ENCODE data around the gene ZC3HAV1L. TPM values are rescaled to one million over a fixed set of nuclear protein-coding genes. Genes with fewer than 3 reads are reported as not detected.

The ZC3HAV1L gene
- total RNA-seq, 1 experiment from 2014 or later = 11.8 TPM

- Histone ChIP-seq H3K79me2 (ENCODE audit: insufficient read depth, low read length) (peaks cover 9% of the 10 kb centered on the region), H3K36me3 (ENCODE audit: control insufficient read depth in 1 of 2, insufficient read depth in 2 of 2, low read length in 2 of 2) (no peaks in the 10 kb centered on the region), H3K9ac (ENCODE audit: low read length) (peak overlapping the region; percentile 74), H3K27ac (ENCODE audit: low read depth, low read length) (no peak overlapping the region), H4K20me1 (ENCODE audit: insufficient read depth) (no peaks in the 10 kb centered on the region), H3K9me2 (ENCODE audit: insufficient read depth) (no peaks in the 10 kb centered on the region), H3K27me3 (ENCODE audit: insufficient read depth, low read length) (no peaks in the 10 kb centered on the region), H3K4me1 (ENCODE audit: control insufficient read depth in 1 of 2, insufficient read depth in 2 of 2, low read length in 2 of 2) (peaks cover 7 to 41% of the 10 kb centered on the region in 2 experiments; a peak in 3 of 4 replicates), H3K4me3 (replicated peaks in 1 of 2; ENCODE audit: low read depth in 1 of 2, low read length in 2 of 2) (peak overlapping the region; percentile 61 to 74), H3K9me3 (ENCODE audit: control insufficient read depth in 1 of 2, insufficient read depth in 1 of 2, low read depth in 1 of 2, low read length in 2 of 2) (no peaks in the 10 kb centered on the region), H2AFZ (ENCODE audit: low read depth, low read length, poor library complexity, severe bottlenecking) (no peak overlapping the region), H3K4me2 (ENCODE audit: low read length) (peak overlapping the region; percentile 87)
- ChIA-PET CTCF (no interaction called here), POLR2A (interaction anchor here (1.2 kb wide), 1 partner anchor 94 kb away, joined by 3 read pairs; no protein-coding TSS in a partner anchor), RAD21 (ENCODE audit: low non-redundant PET in 1 of 2, low total read pairs in 2 of 2, uncharacterized antibody in 2 of 2, unreplicated experiment in 2 of 2) (no interaction called here)
- TF ChIP-seq ATF3 (IDR thresholded peaks at IDR 0.05) (no peak), RAD21 (IDR thresholded peaks at IDR 0.05; ENCODE audit: low read depth) (no peak), EZH2 (IDR thresholded peaks at IDR 0.05) (no peak), SIN3A (IDR thresholded peaks at IDR 0.05; ENCODE audit: low read depth) (no peak), EGR1 (IDR thresholded peaks at IDR 0.05; ENCODE audit: low read depth) (no peak), POLR2AphosphoS5 (IDR thresholded peaks at IDR 0.05; ENCODE audit: low read depth, low read length) (no peak), FOSL1 (IDR thresholded peaks at IDR 0.05; ENCODE audit: low read depth) (no peak), CEBPB (IDR thresholded peaks at IDR 0.05; ENCODE audit: low read depth) (no peak), SP1 (IDR thresholded peaks at IDR 0.05; ENCODE audit: low read depth) (no peak), ELF1 (IDR thresholded peaks at IDR 0.05; ENCODE audit: borderline replicate concordance, low read depth) (no peak)
- no TSS peak for BruUV-seq (replicated peaks)
- DNase-seq (ENCODE audit: low read depth, low spot score) (no peak), ATAC-seq (no peak)
- intact Hi-C loops (cut with micrococcal nuclease) = loop anchor here (2.0 kb wide), 1 partner anchor 93 kb away; no protein-coding TSS in a partner anchor
Measured at GRCh38 chr7:138979988-138980562, 55.8 kb downstream of the ZC3HAV1L start.
